Tibial artery (tissue), 4 donors: Measurements from ENCODE around the gene NTS.

Experiments
- DNase-seq, 2 donors: peaks; one replicate each; pipeline ENCODE4 v3.0.0-alpha.2; 2019
- H3K27ac ChIP-seq, 2 donors: fragments of 200-600 bp; sonication (generic) in 1 of 2; 1 replicate in 1 of 2; 2 replicates in 1 of 2; pipeline ENCODE4 v1.5.1; 2018 to 2019; ENCODE audit warnings: mild to moderate bottlenecking in 1 of 2
- H3K27me3 ChIP-seq, 2 donors: fragments of 200-600 bp; sonication (generic) in 1 of 2; one replicate each; pipeline versions ENCODE4 v1.5.1 to v1.6.0; 2016 to 2019
- H3K36me3 ChIP-seq, 3 donors: fragments of 200-600 bp; sonication (generic) in 2 of 3; one replicate each; pipeline ENCODE4 v1.5.1; 2016 to 2019; ENCODE audit warnings: mild to moderate bottlenecking in 2 of 3
- H3K4me1 ChIP-seq, 4 donors: fragments of 200-600 bp; sonication (generic) in 2 of 4; 1 replicate in 3 of 4; 2 replicates in 1 of 4; pipeline ENCODE4 v1.5.1; 2016 to 2019
- H3K4me3 ChIP-seq, 2 donors: fragments of 200-600 bp; sonication (generic) in 1 of 2; 1 replicate in 1 of 2; 2 replicates in 1 of 2; pipeline ENCODE4 v1.5.1; 2018 to 2019; ENCODE audit warnings: mild to moderate bottlenecking in 2 of 2
- H3K9me3 ChIP-seq, 3 donors: fragments of 200-600 bp; sonication (generic) in 1 of 3; one replicate each; pipeline ENCODE4 v1.5.1; 2016 to 2019
- CTCF ChIP-seq, 2 experiments: fragments of 200-600 bp in 1 of 2; fragments of 450-650 bp in 1 of 2; IDR thresholded peaks; one replicate each; pipeline ENCODE4 v1.5.1; 2017 to 2019; ENCODE audit warnings: antibody characterized with exemption in 2 of 2, mild to moderate bottlenecking in 1 of 2, moderate library complexity in 1 of 2
- intact Hi-C: fragments of 100-400 bp; cut with DNase I; formaldehyde crosslinking; loops from one replicate; pipeline ENCODE4 v1.15.0; 2023; ENCODE audit warnings: low total_unique reads

Gene NTS, protein sequence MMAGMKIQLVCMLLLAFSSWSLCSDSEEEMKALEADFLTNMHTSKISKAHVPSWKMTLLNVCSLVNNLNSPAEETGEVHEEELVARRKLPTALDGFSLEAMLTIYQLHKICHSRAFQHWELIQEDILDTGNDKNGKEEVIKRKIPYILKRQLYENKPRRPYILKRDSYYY

DNA sequence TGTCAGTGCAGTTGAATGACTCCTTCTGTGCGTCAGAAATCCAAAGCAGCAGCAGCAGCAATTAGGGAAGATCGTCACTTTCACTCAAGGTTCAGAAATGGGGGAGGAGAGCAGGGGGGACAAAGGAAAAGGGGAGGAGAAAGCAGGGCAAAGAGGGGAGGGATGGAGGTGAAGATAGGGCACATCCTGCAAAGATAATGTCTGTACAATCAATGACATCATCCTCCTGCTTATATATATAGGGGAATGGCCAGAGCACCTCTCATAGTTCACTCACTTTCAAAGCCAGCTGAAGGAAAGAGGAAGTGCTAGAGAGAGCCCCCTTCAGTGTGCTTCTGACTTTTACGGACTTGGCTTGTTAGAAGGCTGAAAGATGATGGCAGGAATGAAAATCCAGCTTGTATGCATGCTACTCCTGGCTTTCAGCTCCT lies at the start of gene NTS:
Gene NTS, plus strand, starts transcription at position 265 of the 431 bp plus-strand sequence. Its CDS starts 109 bp downstream, at position 374.
- DNase-seq: no peak
- no peaks in the 10 kb centered on the region for H3K27me3 ChIP-seq
- no peak within 1 kb of the TSS for H3K4me3 ChIP-seq
- TF ChIP-seq CTCF (IDR thresholded peaks at IDR 0.05): no peak
- H3K27ac ChIP-seq: no peak within 1 kb of the TSS
- no peaks in the 10 kb centered on the region for H3K9me3 ChIP-seq
- intact Hi-C loops: no loop called here
- H3K4me1 ChIP-seq: no peaks in the 10 kb centered on the region
- no peaks in the 10 kb centered on the region for H3K36me3 ChIP-seq

DNA sequence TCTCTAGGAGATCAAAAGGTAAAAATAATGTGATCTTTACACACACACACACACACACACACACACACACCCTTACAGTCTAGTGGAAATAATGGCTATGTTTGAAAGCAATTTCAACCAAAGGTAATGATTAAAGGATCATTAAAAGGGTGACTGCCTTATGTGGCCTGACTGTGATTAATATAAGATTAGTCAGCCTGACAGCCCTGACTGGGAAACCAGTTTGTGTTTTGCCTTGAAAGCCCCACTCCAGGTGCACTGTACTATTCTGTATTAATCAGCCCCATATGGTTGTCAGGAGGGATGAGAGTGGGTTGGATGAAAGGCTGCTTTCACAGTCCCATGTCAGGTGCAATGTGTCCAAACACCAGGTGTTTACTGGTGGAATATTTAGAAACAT lies 48.3 kb upstream of the NTS start:
- intact Hi-C loops: no loop called here
- peaks cover 0 to 25% (median 4%) of the 10 kb centered on the region in 4 donors for H3K4me1 ChIP-seq
- no peak overlapping the region for H3K4me3 ChIP-seq
- no peak overlapping the region for H3K27ac ChIP-seq
- no peak for DNase-seq
- no peaks in the 10 kb centered on the region for H3K9me3 ChIP-seq
- no peaks in the 10 kb centered on the region for H3K36me3 ChIP-seq
- no peak for TF ChIP-seq CTCF (IDR thresholded peaks at IDR 0.05)
- H3K27me3 ChIP-seq: no peaks in the 10 kb centered on the region

DNA sequence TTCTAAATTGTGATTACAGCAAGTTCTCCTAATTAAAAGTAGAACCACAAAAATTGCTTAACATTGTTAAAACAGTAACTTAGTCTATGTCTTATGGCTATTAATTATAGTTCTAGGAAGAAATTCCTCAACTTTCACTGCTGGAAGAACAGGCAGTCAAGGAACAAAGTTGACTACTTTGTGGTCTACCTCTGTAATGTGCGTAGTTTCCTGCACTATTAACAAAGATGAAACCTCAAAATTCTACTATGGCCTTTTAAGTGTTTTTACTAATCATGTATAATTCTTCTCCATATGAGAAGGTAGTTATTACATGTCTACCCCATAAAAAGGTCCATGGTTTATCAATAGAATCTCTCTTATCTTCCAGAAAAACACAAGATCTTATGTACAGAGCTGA lies 45.5 kb upstream of the NTS start:
- Histone ChIP-seq H3K27me3 (no peaks in the 10 kb centered on the region), H3K4me1 (peaks cover 0 to 26% (median 4%) of the 10 kb centered on the region in 4 donors), H3K36me3 (no peaks in the 10 kb centered on the region), H3K9me3 (no peaks in the 10 kb centered on the region), H3K27ac (no peak overlapping the region), H3K4me3 (no peak overlapping the region)
- no peak for DNase-seq
- intact Hi-C loops: no loop called here
- no peak for TF ChIP-seq CTCF (IDR thresholded peaks at IDR 0.05)

DNA sequence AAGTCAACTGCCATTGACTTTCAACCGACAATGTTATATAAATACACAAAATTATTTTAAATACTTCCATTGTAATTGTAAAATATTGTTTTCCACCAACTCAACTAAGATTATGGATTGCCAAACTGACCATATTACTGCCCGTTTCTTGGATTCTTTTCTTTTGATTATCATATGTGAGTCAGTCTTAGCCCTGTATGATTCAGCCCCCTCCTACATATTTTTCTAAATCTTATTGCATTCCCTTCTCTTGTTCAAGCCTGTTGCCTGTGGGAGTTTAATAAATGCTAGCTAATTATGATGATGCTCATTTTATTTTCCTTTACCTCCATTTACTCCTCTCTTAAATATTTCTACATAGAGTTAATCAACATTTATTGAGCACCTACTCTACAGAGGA lies 44.7 kb upstream of the NTS start:
- no peaks in the 10 kb centered on the region for H3K27me3 ChIP-seq

GRCh38 chr12:85831327-85831990 lies 42.6 kb upstream of the NTS start:
- Histone ChIP-seq H3K27me3 (no peaks in the 10 kb centered on the region), H3K4me3 (no peak overlapping the region), H3K27ac (no peak overlapping the region), H3K36me3 (no peaks in the 10 kb centered on the region), H3K4me1 (peaks cover 0 to 34% (median 5%) of the 10 kb centered on the region in 4 donors), H3K9me3 (no peaks in the 10 kb centered on the region)
- TF ChIP-seq CTCF (IDR thresholded peaks at IDR 0.05): no peak
- no peak for DNase-seq
- intact Hi-C loops: no loop called here

More for the DNA sequence above, 44.7 kb upstream of the NTS start:
- H3K4me1 ChIP-seq: peaks cover 0 to 32% (median 4%) of the 10 kb centered on the region in 4 donors
- DNase-seq: no peak
- H3K4me3 ChIP-seq: no peak overlapping the region
- H3K36me3 ChIP-seq: no peaks in the 10 kb centered on the region
- no peak for TF ChIP-seq CTCF (IDR thresholded peaks at IDR 0.05)
- H3K27ac ChIP-seq: no peak overlapping the region
- H3K9me3 ChIP-seq: no peaks in the 10 kb centered on the region
- intact Hi-C loops: no loop called here
